OCI-LY3 (cell line): Measurements from ENCODE around the gene PURB.

Experiments used
- EZH2phosphoT487 ChIP-seq: fragments of 200-600 bp; shearing (Covaris generic); IDR thresholded peaks from 2 replicates; pipeline ENCODE4 v1.6.1; 2018; ENCODE audit warnings: antibody characterized with exemption, mixed run types, low read depth
- TF ChIP-seq, protein P1 (sequence below): fragments of 200-600, 300-600 bp; sonication (generic); IDR thresholded peaks from 2 replicates; pipeline ENCODE4 v1.5.1; 2014; ENCODE audit warnings: antibody characterized with exemption, low read length, low read depth

- TF ChIP-seq, protein P1, sequence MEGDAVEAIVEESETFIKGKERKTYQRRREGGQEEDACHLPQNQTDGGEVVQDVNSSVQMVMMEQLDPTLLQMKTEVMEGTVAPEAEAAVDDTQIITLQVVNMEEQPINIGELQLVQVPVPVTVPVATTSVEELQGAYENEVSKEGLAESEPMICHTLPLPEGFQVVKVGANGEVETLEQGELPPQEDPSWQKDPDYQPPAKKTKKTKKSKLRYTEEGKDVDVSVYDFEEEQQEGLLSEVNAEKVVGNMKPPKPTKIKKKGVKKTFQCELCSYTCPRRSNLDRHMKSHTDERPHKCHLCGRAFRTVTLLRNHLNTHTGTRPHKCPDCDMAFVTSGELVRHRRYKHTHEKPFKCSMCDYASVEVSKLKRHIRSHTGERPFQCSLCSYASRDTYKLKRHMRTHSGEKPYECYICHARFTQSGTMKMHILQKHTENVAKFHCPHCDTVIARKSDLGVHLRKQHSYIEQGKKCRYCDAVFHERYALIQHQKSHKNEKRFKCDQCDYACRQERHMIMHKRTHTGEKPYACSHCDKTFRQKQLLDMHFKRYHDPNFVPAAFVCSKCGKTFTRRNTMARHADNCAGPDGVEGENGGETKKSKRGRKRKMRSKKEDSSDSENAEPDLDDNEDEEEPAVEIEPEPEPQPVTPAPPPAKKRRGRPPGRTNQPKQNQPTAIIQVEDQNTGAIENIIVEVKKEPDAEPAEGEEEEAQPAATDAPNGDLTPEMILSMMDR: no peak
- TF ChIP-seq EZH2phosphoT487: no peak
Observed at GRCh38 chr7:44845451-44845850, 39.9 kb downstream of the PURB start.
